Gastrocnemius medialis (tissue), 4 donors: ENCODE data around the gene MACROD2. TPM values are rescaled to one million over a fixed set of nuclear protein-coding genes. Genes with fewer than 3 reads are reported as not detected.

Experiments used
- ATAC-seq, 2 donors: fragments of 150-250 bp; one replicate each; pipeline ENCODE4 v1.9.1; 2016
- DNase-seq, 2 donors: peaks; one replicate each; pipeline ENCODE4 v3.0.0-alpha.2; 2019
- H3K27ac ChIP-seq, 4 donors: fragments of 200-600 bp; sonication (generic); 1 replicate in 1 of 4; 2 replicates in 3 of 4; pipeline ENCODE4 v1.5.1; 2016 to 2018; ENCODE audit warnings: mild to moderate bottlenecking in 2 of 4, moderate library complexity in 1 of 4
- H3K27me3 ChIP-seq, 3 donors: fragments of 200-600 bp; sonication (generic) in 2 of 3; 1 replicate in 1 of 3; 2 replicates in 2 of 3; pipeline versions ENCODE4 v1.5.1 to v1.6.0; 2016 to 2019; ENCODE audit warnings: mild to moderate bottlenecking in 1 of 3, moderate library complexity in 1 of 3
- H3K36me3 ChIP-seq, 2 donors: fragments of 200-600 bp; sonication (generic) in 1 of 2; one replicate each; pipeline ENCODE4 v1.5.1; 2017 to 2018
- H3K4me1 ChIP-seq, 2 donors: fragments of 200-600 bp; sonication (generic) in 1 of 2; one replicate each; pipeline ENCODE4 v1.5.1; 2016 to 2017; ENCODE audit warnings: mild to moderate bottlenecking in 2 of 2
- H3K4me3 ChIP-seq, 4 donors: fragments of 200-600 bp; sonication (generic) in 3 of 4; 1 replicate in 1 of 4; 2 replicates in 3 of 4; pipeline ENCODE4 v1.5.1; 2016 to 2019; ENCODE audit warnings: mild to moderate bottlenecking in 2 of 4
- H3K9me3 ChIP-seq, 3 donors: fragments of 200-600 bp; sonication (generic) in 2 of 3; 1 replicate in 1 of 3; 2 replicates in 2 of 3; pipeline ENCODE4 v1.5.1; 2016 to 2019
- CTCF ChIP-seq, 5 experiments: fragments of 450-650 bp in 3 of 5; fragments of 200-600 bp in 2 of 5; sonication (generic) in 2 of 5; IDR thresholded peaks in 4 of 5; conservative IDR thresholded peaks in 1 of 5; 1 replicate in 4 of 5; 2 replicates in 1 of 5; pipeline ENCODE4 v1.5.1; 2016 to 2019; ENCODE audit warnings: antibody characterized with exemption in 5 of 5, mild to moderate bottlenecking in 3 of 5, moderate library complexity in 3 of 5
- POLR2A ChIP-seq, 2 donors: fragments of 450-650 bp; IDR thresholded peaks; one replicate each; pipeline ENCODE4 v1.6.1; 2017; ENCODE audit warnings: antibody characterized with exemption in 2 of 2, mild to moderate bottlenecking in 2 of 2, moderate library complexity in 2 of 2
- in situ Hi-C, 4 donors: fragments of 200-750 bp; cut with MboI; loops; one replicate each; pipeline versions ENCODE4 v1.15.0 to v1.8.0; 2017; ENCODE audit warnings: low sequenced_read_pairs in 4 of 4
- intact Hi-C: fragments of 100-400 bp; cut with DNase I; formaldehyde crosslinking; loops from one replicate; pipeline ENCODE4 v1.15.1; 2023; ENCODE audit warnings: low total_unique reads
- total RNA-seq, 4 donors: library from RNA; depleted of rRNA; stranded (reverse); fragments of >200 nt; gene quantifications; one replicate each; pipeline versions ENCODE4 v1.1.0 to v1.2.3, GENCODE V29; 2016

MACROD2 gene
- total RNA-seq, 4 donors from 2014 or later, result 1.8 to 10.2 (median 3.6) TPM

- TF ChIP-seq POLR2A (IDR thresholded peaks at IDR 0.05) (no peak), CTCF (IDR thresholded peaks at IDR 0.05 in 4 of 5, conservative IDR thresholded peaks at IDR 0.05 in 1 of 5) (no peak)
- no peaks in the 10 kb centered on the region for H3K27me3 ChIP-seq
- no peaks in the 10 kb centered on the region for H3K9me3 ChIP-seq
- H3K4me3 ChIP-seq, result no peak overlapping the region
- DNase-seq, result no peak
- H3K27ac ChIP-seq, result no peak overlapping the region
- ATAC-seq, result no peak
- in situ Hi-C loops, result no loop called here
- H3K4me1 ChIP-seq, result no peaks in the 10 kb centered on the region
- H3K36me3 ChIP-seq, result no peaks in the 10 kb centered on the region
- intact Hi-C loops, result no loop called here
These were observed 1847.6 kb downstream of the MACROD2 start for GRCh38 chr20:15842872-15843271.

- Histone ChIP-seq H3K27me3 (no peaks in the 10 kb centered on the region), H3K9me3 (no peaks in the 10 kb centered on the region), H3K36me3 (no peaks in the 10 kb centered on the region), H3K4me1 (no peaks in the 10 kb centered on the region), H3K27ac (no peak overlapping the region), H3K4me3 (no peak overlapping the region)
- intact Hi-C loops, result no loop called here
- ATAC-seq, result no peak
- in situ Hi-C loops, result no loop called here
- no peak for DNase-seq
- TF ChIP-seq POLR2A (IDR thresholded peaks at IDR 0.05) (no peak), CTCF (IDR thresholded peaks at IDR 0.05 in 4 of 5, conservative IDR thresholded peaks at IDR 0.05 in 1 of 5) (no peak)
These were observed 1848.5 kb downstream of the MACROD2 start for GRCh38 chr20:15843777-15844176.

- intact Hi-C loops (no loop called here), in situ Hi-C loops (no loop called here)
- DNase-seq, result no peak
- Histone ChIP-seq H3K27me3 (no peaks in the 10 kb centered on the region), H3K4me1 (no peaks in the 10 kb centered on the region), H3K4me3 (no peak overlapping the region), H3K36me3 (no peaks in the 10 kb centered on the region), H3K27ac (no peak overlapping the region), H3K9me3 (no peaks in the 10 kb centered on the region)
- no peak for ATAC-seq
- no peak for TF ChIP-seq POLR2A (IDR thresholded peaks at IDR 0.05)
These were observed 1852.0 kb downstream of the MACROD2 start for GRCh38 chr20:15847196-15847784.

- intact Hi-C loops, result no loop called here
- no peak for ATAC-seq
- H3K4me3 ChIP-seq, result no peak overlapping the region
These were observed 1852.8 kb downstream of the MACROD2 start for GRCh38 chr20:15848126-15848525.

GRCh38 chr20:15848995-15849610 lies 1853.8 kb downstream of the MACROD2 start:
- H3K4me1 ChIP-seq, result no peaks in the 10 kb centered on the region
- no peak overlapping the region for H3K27ac ChIP-seq
- no peaks in the 10 kb centered on the region for H3K36me3 ChIP-seq
- no peaks in the 10 kb centered on the region for H3K9me3 ChIP-seq
- no peaks in the 10 kb centered on the region for H3K27me3 ChIP-seq
- H3K4me3 ChIP-seq, result no peak overlapping the region
- intact Hi-C loops (no loop called here), in situ Hi-C loops (no loop called here)
- DNase-seq (no peak), ATAC-seq (no peak)
- TF ChIP-seq CTCF (IDR thresholded peaks at IDR 0.05 in 4 of 5, conservative IDR thresholded peaks at IDR 0.05 in 1 of 5) (no peak), POLR2A (IDR thresholded peaks at IDR 0.05) (no peak)

More at GRCh38 chr20:15848126-15848525, 1852.8 kb downstream of the MACROD2 start:
- H3K4me1 ChIP-seq, result no peaks in the 10 kb centered on the region
- DNase-seq, result no peak
- H3K9me3 ChIP-seq, result no peaks in the 10 kb centered on the region
- H3K27me3 ChIP-seq, result no peaks in the 10 kb centered on the region
- no peak overlapping the region for H3K27ac ChIP-seq
- in situ Hi-C loops, result no loop called here
- TF ChIP-seq POLR2A (IDR thresholded peaks at IDR 0.05) (no peak), CTCF (IDR thresholded peaks at IDR 0.05 in 4 of 5, conservative IDR thresholded peaks at IDR 0.05 in 1 of 5) (no peak)
- H3K36me3 ChIP-seq, result no peaks in the 10 kb centered on the region
